Activated effector memory CD4-positive, alpha-beta T cell treated with anti-CD3 and anti-CD28 coated beads, Interleukin-2, amount 50 U/mL, for 16 hours (primary cell): ENCODE results near the gene ARHGEF11.

Source experiments
- DNase-seq: peaks from one replicate; pipeline ENCODE4 v3.0.0-alpha.2; 2020

ARHGEF11 gene

GRCh38 chr1:156948708-156949107 is 96.8 kb downstream of the ARHGEF11 start:
- no peak for DNase-seq

GRCh38 chr1:156947818-156948525 is 97.6 kb downstream of the ARHGEF11 start:
- no peak for DNase-seq

GRCh38 chr1:156947127-156947526 is 98.4 kb downstream of the ARHGEF11 start:
- DNase-seq = no peak

- no peak for DNase-seq
Observed at GRCh38 chr1:156945881-156946661, 99.5 kb downstream of the ARHGEF11 start.

GRCh38 chr1:156944848-156945247 is 100.7 kb downstream of the ARHGEF11 start:
- DNase-seq = peak; percentile 53

GRCh38 chr1:156944268-156944667 is 101.3 kb downstream of the ARHGEF11 start:
- no peak for DNase-seq

GRCh38 chr1:156943756-156944155 is 101.8 kb downstream of the ARHGEF11 start:
- peak; percentile 55 for DNase-seq

GRCh38 chr1:156942576-156942975 is 103.0 kb downstream of the ARHGEF11 start:
- DNase-seq = peak; percentile 36

GRCh38 chr1:156942176-156942575 is 103.4 kb downstream of the ARHGEF11 start:
- DNase-seq = no peak

GRCh38 chr1:156941675-156942074 is 103.9 kb downstream of the ARHGEF11 start:
- peak; percentile 19 for DNase-seq

- no peak for DNase-seq
Observed at GRCh38 chr1:156939786-156940334, 105.7 kb downstream of the ARHGEF11 start.

- no peak for DNase-seq
Observed at GRCh38 chr1:156938813-156939212, 106.7 kb downstream of the ARHGEF11 start.

- DNase-seq = no peak
Observed at GRCh38 chr1:156937883-156938282, 107.7 kb downstream of the ARHGEF11 start.

GRCh38 chr1:156936721-156937220 is 108.8 kb downstream of the ARHGEF11 start:
- DNase-seq = no peak

GRCh38 chr1:156936191-156936590 is 109.4 kb downstream of the ARHGEF11 start:
- DNase-seq = no peak

- DNase-seq = no peak
Observed at GRCh38 chr1:156935505-156936128, 109.9 kb downstream of the ARHGEF11 start.

GRCh38 chr1:156933136-156933535 is 112.4 kb downstream of the ARHGEF11 start:
- DNase-seq = no peak

- no peak for DNase-seq
Observed at GRCh38 chr1:156931974-156932710, 113.4 kb downstream of the ARHGEF11 start.

GRCh38 chr1:156931211-156931952 is 114.2 kb downstream of the ARHGEF11 start:
- DNase-seq = no peak

- no peak for DNase-seq
Observed at GRCh38 chr1:156930483-156930882, 115.1 kb downstream of the ARHGEF11 start.

GRCh38 chr1:156929596-156930238 is 115.8 kb downstream of the ARHGEF11 start:
- no peak for DNase-seq
